GM21619 (cell line): ENCODE data around the gene TRAPPC6A.
"Not testable (repeated sequence)": the region's sequence is repeated elsewhere in the genome, so short reads cannot be mapped to it uniquely, and the experiment has no call there.

ENCODE experiments used
- ATAC-seq: cut with Tn5 transposase; IDR thresholded peaks from one replicate; pipeline ENCODE4 v1.9.1; 2021; ENCODE audit not compliant: unreplicated experiment

The TRAPPC6A gene

DNA sequence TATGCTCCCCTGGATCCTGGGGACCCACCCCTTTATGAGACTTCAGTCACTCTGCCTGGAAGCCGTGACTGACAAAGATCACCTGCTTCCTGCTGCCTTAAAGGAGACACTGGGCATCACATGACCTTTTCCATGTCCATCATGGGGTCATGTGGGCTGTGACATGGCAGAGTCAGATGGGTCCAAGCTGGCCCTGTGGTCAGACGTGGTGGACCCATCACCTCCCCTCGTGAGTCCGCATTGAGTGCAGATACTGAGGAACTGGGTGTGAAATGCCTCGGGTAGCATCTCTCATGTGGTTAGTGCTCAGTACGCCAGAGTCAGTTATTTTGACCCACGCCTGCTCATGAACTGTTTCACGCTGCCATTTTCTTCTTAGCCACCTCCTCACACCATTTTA lies 44.4 kb downstream of the TRAPPC6A start:
- ATAC-seq = no peak

DNA sequence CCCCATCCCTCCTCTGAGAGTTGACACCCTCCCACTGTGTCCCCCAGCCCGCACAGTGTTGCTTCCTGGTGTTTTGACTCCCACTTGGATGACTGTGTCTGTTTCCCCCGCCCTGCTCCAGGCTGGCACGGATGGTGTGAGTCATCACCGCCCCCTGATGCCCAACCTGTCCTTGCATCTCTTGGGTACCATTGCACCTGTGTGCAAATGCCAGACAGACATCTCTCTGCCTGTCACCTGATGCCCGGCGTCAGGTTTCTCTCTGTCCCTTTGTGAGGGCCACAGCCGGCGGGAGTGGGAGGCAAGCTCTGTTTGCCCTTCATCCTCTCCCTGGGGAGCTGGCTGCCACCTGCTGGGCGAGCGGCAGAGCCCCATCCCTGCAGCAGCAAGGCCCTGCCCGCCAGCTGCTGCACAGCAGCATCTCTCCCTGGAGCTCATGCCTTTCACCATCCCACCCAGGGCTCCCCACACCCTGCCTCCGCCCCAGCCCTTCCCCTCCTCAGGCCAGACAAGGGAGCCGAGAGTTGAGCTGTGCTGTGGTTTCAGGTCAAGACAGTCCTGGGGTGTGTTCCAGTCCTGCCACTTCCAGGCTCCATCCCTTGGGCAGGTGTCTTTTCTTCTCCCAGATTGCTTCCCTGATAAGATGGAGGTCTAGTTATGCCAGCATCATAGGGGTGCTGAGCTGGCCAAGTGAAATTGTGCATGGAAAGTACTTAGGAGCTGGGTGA lies 47.0 kb downstream of the TRAPPC6A start:
- no peak for ATAC-seq

GRCh38 chr19:45130236-45130635 lies 47.8 kb downstream of the TRAPPC6A start:
- ATAC-seq = no peak

- ATAC-seq = no peak
These were observed 49.2 kb downstream of the TRAPPC6A start for GRCh38 chr19:45128806-45129205.

DNA sequence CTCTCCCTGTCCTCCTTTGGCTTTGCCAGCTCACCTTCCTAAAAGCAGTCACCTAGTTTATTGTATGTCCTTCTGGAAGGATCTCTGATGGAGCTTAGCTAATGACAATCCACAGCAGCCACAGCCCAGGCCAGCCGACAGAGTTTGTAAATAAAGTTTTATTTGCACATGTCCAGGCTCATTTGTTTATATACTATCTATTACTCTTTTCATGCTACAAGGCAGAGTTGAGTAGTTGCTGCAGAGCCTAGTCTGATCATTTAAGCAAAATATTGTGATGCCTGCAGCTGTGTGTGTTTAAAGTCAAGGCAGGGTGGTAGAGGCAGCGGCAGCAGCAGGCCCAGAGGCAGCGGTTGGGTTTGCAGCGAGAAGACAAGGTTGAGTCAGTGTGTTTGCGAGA lies 49.9 kb downstream of the TRAPPC6A start:
- no peak for ATAC-seq

GRCh38 chr19:45126654-45127053 lies 51.4 kb downstream of the TRAPPC6A start:
- no peak for ATAC-seq

GRCh38 chr19:45125975-45126493 lies 52.0 kb downstream of the TRAPPC6A start:
- ATAC-seq = no peak

DNA sequence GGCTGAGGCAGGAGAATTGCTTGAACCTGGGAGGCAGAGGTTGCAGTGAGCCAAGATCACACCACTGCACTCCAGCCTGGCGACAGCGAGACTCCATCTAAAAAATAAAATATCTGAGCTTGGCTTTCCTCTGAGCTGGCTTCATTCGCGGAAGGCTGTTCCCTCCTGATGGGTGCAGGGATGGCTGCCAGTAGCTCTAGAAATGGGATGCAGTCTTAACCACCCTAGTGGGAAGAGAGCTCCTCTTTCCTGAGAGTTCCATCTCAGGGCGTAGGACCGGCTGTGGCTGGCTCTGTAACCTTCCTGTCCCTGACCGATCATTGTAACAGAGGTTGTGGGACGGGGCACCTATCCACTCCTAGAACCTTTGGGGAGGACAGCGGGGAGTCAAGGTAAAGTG lies 52.7 kb downstream of the TRAPPC6A start:
- ATAC-seq = no peak

DNA sequence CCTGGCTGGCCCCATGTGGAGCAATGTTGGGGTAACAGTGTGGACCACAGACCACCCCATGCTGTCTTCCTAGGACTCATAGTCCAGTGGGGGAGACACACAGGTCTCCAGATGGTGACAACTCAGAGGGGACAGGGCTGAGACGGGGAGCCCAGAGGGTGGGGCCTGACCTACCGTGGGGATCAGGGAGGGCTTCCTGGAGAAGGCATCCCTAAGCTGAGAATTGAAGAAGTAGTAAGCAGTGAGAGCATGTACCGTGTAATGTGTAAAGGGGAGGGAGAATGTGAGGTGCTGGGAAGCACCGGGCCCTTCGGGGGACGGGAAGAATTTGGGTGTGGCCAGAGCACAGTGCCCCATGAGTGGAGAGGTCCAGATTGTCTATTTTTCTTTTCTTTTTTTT lies 54.0 kb downstream of the TRAPPC6A start:
- no peak for ATAC-seq

DNA sequence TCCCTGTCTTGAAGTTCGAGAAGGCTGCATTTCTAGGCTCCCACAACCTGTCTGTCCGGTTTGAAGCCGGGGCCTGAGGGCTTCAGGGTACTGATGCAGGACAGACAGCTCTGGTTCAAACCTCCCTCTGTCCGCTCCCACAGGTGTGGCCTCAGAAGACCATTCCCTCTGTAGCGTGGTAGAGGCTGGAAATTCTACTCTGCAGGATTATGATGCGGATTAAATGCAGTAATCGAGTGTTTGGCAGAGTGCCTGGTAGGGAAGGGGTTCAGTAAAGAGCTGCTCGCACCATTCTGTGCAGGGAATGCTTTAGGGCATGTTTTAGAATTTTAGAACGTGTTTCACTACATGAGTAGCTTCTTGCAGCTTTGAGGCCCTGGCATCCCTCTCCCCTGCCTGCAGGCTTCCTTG lies 54.6 kb downstream of the TRAPPC6A start:
- no peak for ATAC-seq

- ATAC-seq = no peak
These were observed 55.2 kb downstream of the TRAPPC6A start for GRCh38 chr19:45122832-45123231.

DNA sequence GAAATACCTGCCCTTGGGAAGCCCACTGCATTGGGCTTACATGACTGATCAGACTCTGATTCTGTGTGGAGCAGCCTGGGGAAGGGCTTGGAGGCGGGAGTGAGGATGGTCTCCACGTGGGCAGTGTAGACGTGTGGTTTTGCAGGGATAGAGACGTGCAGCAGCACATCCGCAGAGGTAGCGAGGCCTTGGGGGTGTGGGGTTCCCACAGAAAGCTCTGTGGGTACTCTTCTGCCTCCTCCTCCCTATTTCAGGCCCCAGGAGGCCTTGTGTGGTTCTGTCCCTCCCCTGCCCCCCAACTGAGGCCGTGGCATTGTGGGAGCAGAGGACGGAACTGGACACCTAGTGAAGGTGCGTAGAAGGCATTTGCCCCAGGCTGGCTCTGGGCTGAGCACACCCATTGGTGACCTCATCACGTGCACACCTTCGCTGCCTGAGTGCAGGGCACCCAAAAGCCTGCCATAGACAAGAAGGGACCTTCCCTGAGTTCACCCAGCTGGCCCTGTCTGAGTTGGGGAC lies 56.2 kb downstream of the TRAPPC6A start:
- ATAC-seq = no peak

DNA sequence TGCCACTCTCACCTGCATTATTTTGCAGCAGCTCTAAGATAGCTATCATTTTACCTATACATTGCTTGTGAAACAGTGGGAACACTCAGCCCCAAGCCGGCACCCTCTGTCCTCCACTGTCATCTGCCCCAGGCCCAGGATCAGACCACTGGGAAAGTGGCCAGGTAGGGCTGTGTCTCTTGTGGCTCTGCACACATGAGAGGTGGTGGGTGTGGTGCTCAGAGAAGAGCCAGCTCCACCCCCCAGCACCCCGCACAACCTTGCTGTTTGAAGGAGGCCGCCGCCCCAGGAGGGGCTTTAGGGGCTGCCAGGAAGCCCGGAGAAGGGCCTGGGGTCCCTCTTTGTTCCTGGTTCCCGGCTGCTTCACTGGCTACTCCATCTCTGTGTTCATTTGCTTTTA lies 58.5 kb downstream of the TRAPPC6A start:
- no peak for ATAC-seq

GRCh38 chr19:45118591-45119355 lies 59.3 kb downstream of the TRAPPC6A start:
- ATAC-seq = not testable (repeated sequence)

GRCh38 chr19:45118106-45118505 lies 59.9 kb downstream of the TRAPPC6A start:
- ATAC-seq = no peak

GRCh38 chr19:45117671-45118070 lies 60.4 kb downstream of the TRAPPC6A start:
- no peak for ATAC-seq

- ATAC-seq = no peak
These were observed 60.9 kb downstream of the TRAPPC6A start for GRCh38 chr19:45117167-45117594.

GRCh38 chr19:45115809-45116615 lies 62.0 kb downstream of the TRAPPC6A start:
- ATAC-seq = no peak

DNA sequence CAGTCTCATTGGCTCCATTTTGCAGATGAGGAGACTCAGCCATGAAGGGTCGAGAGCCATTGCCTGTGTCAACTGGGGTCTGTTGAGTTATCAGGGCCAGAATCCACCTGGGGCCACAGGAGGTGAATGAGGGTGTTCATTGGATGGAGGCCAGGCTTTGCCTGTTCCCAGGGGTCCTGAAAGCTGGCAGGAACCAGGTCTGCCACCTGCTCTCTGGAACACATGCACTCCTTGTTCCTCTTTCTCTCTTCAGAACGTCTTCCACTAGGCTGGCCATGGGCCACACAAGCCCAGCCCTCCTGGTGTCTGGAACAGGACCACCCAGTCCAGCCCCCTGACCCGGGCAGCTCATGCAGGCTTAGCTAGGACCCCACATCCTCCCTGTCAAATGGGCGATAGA lies 63.9 kb downstream of the TRAPPC6A start:
- no peak for ATAC-seq

DNA sequence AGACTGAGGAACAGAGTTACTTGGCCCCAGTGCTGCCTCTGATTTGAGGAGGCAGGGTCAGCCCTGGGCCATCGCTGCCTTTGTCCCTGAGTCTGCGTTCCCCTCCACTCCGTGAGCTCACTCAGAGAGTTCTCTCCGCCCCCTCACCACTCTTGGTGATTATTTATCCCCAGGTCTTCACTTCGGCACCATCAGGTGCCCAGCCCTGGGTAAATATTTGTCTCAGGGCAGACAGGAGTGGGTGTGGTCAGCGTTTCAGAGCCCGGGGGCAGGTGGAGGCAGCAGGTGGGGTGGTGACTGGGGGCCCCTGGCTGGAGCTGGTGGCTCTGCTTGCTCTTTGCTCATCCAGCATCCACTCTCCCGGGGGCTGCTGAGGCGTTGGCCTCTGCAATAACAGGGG lies 64.4 kb downstream of the TRAPPC6A start:
- no peak for ATAC-seq
